SH-SY5Y (cell line): Measurements from ENCODE around the gene C15orf62.

Experiments used
- GATA2 ChIP-seq: IDR thresholded peaks from 2 replicates; pipeline ENCODE4 v1.6.1; 2011; ENCODE audit warnings: mild to moderate bottlenecking, low read depth, low read length
- GATA3 ChIP-seq: IDR thresholded peaks from 2 replicates; pipeline ENCODE4 v1.6.1; 2011; ENCODE audit warnings: low read depth, mild to moderate bottlenecking, low read length, moderate library complexity

DNA sequence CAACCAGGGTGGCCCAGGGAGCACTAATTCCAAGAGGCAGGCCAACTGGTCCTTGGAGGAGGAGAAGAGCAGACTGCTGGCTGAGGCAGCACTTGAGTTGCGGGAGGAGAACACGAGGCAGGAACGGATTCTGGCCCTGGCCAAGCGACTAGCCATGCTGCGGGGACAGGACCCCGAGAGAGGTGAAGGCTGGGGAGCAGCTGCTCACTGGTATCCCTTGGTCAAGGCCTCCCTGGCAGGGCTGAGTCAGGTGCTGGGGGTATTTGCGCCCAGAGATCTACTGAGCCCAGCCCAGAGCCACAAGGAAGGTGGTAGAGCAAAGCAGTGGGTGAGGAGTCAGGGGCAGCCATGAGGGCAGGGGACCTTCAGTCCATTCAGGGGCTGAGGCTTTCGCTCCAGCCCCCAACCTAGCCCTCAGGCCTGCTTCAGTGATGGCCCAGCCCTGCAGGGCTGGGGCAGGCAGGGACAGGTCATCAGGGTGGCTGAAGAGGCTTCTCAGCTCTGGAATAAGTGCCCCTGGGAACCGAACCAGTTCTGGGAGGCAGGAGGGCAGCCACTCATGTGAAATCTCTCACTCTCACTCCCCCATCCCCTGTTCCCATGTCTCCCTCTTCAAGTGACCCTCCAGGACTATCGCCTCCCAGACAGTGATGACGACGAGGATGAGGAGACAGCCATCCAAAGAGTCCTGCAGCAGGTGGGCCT is 43.1 kb downstream of the C15orf62 start:
- TF ChIP-seq GATA3 (no peak), GATA2 (no peak)
